Stimulated activated CD8-positive, alpha-beta memory T cell treated with anti-CD3 and anti-CD28 coated beads, Interleukin-15, amount 100 ng/mL, for 4 hours (primary cell): Measurements from ENCODE around the gene SON.
"Not testable (repeated sequence)": the region's sequence is repeated elsewhere in the genome, so short reads cannot be mapped to it uniquely, and the experiment has no call there.

ENCODE experiments used
- DNase-seq, 2 donors: peaks; one replicate each; pipeline ENCODE4 v3.0.0-alpha.2; 2020; ENCODE audit warnings: low read depth in 2 of 2

The SON gene

GRCh38 chr21:33576741-33577141, 33.9 kb downstream of the SON start:
- not testable (repeated sequence) for DNase-seq

DNA sequence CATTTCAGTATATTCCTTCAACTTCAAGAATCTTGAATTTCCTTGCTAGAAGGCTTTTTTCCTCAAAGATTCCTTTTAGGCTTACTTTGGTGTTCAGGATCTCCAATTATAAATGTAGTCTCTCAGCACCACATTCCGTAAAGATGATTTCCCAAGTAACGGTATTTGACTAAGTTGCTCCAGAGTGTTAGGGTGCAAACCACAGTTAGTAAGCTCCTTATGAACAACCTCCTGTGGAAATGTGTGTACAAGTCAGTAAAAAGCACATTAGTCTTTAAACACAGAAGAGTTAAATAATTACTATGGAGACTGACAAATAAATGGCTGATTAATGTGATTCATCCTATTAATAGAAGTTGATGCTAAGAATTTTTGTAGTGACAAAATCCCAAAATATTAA, 35.4 kb downstream of the SON start:
- DNase-seq = no peak

GRCh38 chr21:33578959-33579542, 36.2 kb downstream of the SON start:
- DNase-seq = no peak

- DNase-seq = no peak
Observed at GRCh38 chr21:33584455-33584854, 41.6 kb downstream of the SON start.

DNA sequence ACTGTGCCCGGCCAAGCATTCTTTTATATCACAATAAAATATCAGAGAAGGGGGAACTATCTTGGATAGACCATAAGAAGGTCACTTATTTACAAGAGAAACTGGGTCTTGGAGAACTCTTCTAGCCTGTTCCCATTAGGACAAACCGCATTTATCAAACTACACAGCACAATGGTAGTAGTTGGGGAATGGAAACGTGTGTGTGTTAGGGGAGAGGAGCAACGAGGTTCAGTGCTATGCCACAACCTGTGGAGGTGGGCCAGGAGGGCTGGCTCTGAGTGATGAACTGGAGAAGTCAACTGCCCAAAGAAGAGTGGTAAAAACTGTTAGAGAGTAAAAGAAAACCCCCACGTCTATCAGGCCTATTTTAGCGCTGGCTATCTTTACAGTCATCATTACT, 44.1 kb downstream of the SON start:
- no peak for DNase-seq

- DNase-seq = no peak
Observed at GRCh38 chr21:33587792-33588484, 45.1 kb downstream of the SON start.

GRCh38 chr21:33588485-33589335, 45.9 kb downstream of the SON start, which contains the start of gene DONSON:
Gene DONSON, minus strand, starts transcription at chr21:33588684. Its CDS starts 43 bp downstream, at chr21:33588641.
- peak; percentile 66 to 78 for DNase-seq

- DNase-seq = no peak
Observed at GRCh38 chr21:33598051-33598450, 55.2 kb downstream of the SON start.

- no peak for DNase-seq
Observed at GRCh38 chr21:33608559-33608958, 65.7 kb downstream of the SON start.

GRCh38 chr21:33611006-33611744, 68.3 kb downstream of the SON start:
- no peak for DNase-seq

DNA sequence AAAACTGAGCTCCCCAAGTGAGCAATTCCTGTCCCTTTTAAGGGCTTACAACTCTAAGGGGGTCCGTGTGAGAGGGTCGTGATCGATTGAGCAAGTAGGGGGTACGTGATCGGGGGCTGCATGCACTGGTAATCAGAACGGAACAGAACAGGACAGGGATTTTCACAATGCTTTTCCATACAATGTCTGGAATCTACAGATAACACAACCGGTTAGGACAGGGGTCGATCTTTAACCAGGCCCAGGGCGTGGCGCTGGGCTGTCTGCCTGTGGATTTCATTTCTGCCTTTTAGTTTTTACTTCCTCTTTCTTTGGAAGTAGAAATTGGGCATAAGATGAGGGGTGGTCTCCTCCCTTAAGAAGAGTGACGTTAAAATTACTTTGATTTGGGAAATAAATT, 74.7 kb downstream of the SON start:
- not testable (repeated sequence) for DNase-seq

DNA sequence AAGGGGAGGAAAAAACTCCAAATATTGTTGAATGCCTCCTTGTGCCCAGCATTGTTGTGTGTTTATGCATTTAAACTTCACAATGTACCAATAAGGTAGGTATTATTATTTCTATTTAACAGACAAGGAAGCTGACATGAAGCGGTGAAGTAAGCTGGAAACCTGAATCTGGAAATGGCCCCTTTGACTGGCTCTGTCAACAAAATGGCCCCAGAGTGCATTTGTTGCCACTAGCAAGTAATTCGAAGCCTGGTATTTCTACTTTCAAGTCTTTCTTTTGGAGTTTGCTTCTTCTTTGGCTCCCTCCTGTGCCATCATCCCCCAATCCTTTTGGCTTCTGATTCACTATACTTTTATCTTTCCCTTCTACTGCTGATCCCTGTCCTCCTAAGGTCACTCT, 75.6 kb downstream of the SON start:
- DNase-seq = no peak

- DNase-seq = no peak
Observed at GRCh38 chr21:33619726-33620125, 76.9 kb downstream of the SON start.

DNA sequence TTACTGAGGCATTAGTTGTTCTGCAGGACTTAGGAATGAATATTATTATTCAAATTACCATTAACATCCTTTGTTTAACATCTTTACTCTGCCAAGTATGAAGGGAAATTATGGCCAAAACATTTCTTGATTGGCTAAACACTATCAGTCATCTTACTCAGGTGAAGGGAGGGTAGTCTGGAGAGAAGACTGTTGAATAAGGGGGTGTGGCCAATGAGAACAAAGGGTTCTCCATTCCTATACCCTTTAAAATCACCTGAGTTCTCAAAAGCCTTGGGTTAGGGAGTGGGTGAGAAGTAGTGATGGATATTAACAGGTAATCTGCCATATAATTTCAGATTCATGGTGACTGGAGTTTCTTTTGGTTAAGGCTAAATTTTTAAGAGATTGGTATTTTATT, 79.4 kb downstream of the SON start:
- DNase-seq = no peak

DNA sequence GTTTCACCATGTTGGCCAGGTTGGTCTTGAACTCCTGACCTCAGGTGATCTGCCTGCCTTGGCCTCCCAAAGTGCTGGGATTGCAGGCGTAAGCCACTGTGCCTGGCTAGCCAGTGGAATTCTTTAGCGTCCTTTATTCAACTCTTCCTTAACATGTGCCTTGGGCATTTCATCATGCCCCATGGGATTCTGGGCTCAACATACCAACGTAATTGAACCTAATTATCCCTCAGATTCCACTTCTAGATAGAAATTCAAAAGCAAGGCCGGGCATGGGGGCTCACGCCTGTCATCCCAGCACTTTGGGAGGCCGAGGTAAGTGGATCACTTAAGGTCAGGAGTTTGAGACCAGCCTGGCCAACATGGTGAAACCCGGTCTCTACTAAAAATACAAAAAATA, 83.3 kb downstream of the SON start:
- not testable (repeated sequence) for DNase-seq
